Endothelial cell (in vitro differentiated cells): ENCODE measurements around the gene CDR2L. TPM values are rescaled to one million over a fixed set of nuclear protein-coding genes. Genes with fewer than 3 reads are reported as not detected.

ENCODE experiments used
- DNase-seq: peaks from one replicate; pipeline ENCODE4 v3.0.0; 2021; ENCODE audit warnings: low spot score
- H3K27ac Mint-ChIP-seq: one replicate; pipeline ENCODE4 v1.8.0; 2021; ENCODE audit warnings: mixed read lengths, inconsistent platforms; ENCODE audit not compliant: unreplicated experiment
- H3K27me3 Mint-ChIP-seq: one replicate; pipeline ENCODE4 v1.8.0; 2021; ENCODE audit warnings: mild to moderate bottlenecking, moderate library complexity, mixed read lengths, inconsistent platforms; ENCODE audit not compliant: unreplicated experiment
- H3K36me3 Mint-ChIP-seq: one replicate; pipeline ENCODE4 v1.8.0; 2021; ENCODE audit warnings: mild to moderate bottlenecking, low read depth, mixed read lengths, inconsistent platforms; ENCODE audit not compliant: unreplicated experiment
- H3K4me1 Mint-ChIP-seq: one replicate; pipeline ENCODE4 v1.8.0; 2021; ENCODE audit warnings: mild to moderate bottlenecking, mixed read lengths, inconsistent platforms; ENCODE audit not compliant: unreplicated experiment
- H3K4me3 Mint-ChIP-seq: one replicate; pipeline ENCODE4 v1.8.0; 2021; ENCODE audit warnings: mild to moderate bottlenecking, mixed read lengths, inconsistent platforms; ENCODE audit not compliant: unreplicated experiment
- H3K9me3 Mint-ChIP-seq: one replicate; pipeline ENCODE4 v1.8.0; 2021; ENCODE audit warnings: mixed read lengths, inconsistent platforms; ENCODE audit not compliant: unreplicated experiment
- CTCF ChIP-seq: fragments of 200-600 bp; sonication (generic); IDR thresholded peaks from one replicate; pipeline ENCODE4 v1.5.0; 2021; ENCODE audit warnings: antibody characterized with exemption; ENCODE audit not compliant: unreplicated experiment
- long read RNA-seq: library from polyadenylated mRNA; unstranded; transcript quantifications from one replicate; pipeline ENCODE4 v2.0.0, GENCODE V29; 2020; ENCODE audit not compliant: unreplicated experiment
- total RNA-seq: library from RNA; stranded (reverse); fragmentation: NEBNext Ultra II Directional; extraction: Animal tissue kit (Norgen Biotek cat#: 25700); gene quantifications from one replicate; pipeline ENCODE4 v1.2.1, GENCODE V29; 2021; ENCODE audit not compliant: unreplicated experiment

The CDR2L gene
- 33.2 TPM for total RNA-seq
- long read RNA-seq, partial matches to known transcripts: 0 of 1 reads
- long read RNA-seq, other reads (novel, unspliced or antisense): 1 of 1 reads

GRCh38 chr17:74987418-74987908, at the start of gene CDR2L:
TSS of gene CDR2L (plus strand) at chr17:74987632. CDS start at chr17:74988044, 412 bp downstream.
- H3K4me3 Mint-ChIP-seq: peak within 1 kb of the TSS; percentile 92
- peak within 1 kb of the TSS; percentile 91 for H3K27ac Mint-ChIP-seq
- peak; percentile 96 for DNase-seq
- H3K36me3 Mint-ChIP-seq: no peaks in the 10 kb centered on the region
- H3K9me3 Mint-ChIP-seq: no peaks in the 10 kb centered on the region
- peaks cover 4% of the 10 kb centered on the region for H3K27me3 Mint-ChIP-seq
- peaks cover 21% of the 10 kb centered on the region for H3K4me1 Mint-ChIP-seq
- TF ChIP-seq CTCF: peak; percentile 1

DNA sequence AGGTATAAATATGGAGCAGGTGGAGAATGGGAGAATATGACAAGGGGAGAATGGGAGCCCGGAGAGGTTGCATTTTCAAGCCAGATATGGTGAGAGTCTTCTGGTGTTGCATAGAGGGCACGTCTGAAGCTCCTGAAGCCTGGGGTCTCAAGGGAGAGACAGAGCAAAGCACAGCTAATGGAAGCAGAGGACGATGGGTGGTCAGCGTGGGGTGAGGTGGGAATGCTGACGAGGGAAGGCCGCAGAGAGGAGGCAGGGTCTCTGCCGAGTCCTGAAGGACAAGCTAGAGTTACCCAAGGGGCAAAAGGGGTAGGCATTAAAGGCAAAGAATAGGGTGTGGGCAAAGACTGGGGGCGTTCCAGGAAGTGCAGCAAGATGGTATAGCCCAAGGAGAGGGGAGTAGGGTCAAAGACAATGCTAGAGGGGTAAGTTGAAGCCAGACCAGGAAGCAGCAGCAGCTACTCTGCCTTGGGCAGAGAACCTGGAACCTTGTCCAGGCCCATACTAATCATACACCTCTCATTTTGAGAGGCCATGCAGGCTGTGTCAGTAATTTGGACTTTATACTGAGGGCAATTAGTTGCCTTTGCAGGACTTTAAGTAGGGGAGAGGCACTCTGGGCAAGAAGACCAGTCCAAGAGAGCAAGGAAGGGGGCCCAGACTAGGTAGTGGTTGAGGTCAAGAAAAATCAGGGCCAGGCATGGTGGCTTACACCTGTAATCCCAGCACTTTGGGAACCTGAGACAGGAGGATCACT, 49.1 kb upstream of the CDR2L start:
- H3K36me3 Mint-ChIP-seq: no peaks in the 10 kb centered on the region
- no peaks in the 10 kb centered on the region for H3K9me3 Mint-ChIP-seq
- peaks cover 25% of the 10 kb centered on the region for H3K27me3 Mint-ChIP-seq
- DNase-seq: no peak
- H3K4me3 Mint-ChIP-seq: no peak overlapping the region
- peaks cover 12% of the 10 kb centered on the region for H3K4me1 Mint-ChIP-seq
- H3K27ac Mint-ChIP-seq: no peak overlapping the region
- no peak for TF ChIP-seq CTCF

DNA sequence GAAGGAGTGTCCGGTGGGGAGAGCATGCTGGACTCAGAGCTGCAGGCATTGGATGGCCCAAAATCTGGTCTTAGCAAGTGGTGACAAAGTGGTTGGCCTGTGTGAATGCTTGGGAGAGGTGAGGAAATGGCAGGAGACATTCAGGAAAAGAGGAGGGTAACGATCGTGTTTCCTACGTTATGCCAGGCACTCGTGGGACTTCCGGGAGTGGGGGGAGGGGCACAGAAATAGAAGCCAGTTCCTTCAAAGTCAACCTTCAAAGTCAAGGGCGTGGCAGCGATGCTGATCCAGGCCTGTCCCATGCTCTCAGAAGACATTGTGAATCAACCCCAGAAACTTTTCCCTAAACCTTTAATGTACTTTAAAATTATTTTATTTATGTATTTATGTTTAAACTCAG, 47.9 kb upstream of the CDR2L start:
- Mint-ChIP-seq H3K27ac (no peak overlapping the region), H3K4me3 (no peak overlapping the region), H3K36me3 (no peaks in the 10 kb centered on the region), H3K9me3 (no peaks in the 10 kb centered on the region), H3K4me1 (peaks cover 12% of the 10 kb centered on the region), H3K27me3 (peaks cover 22% of the 10 kb centered on the region)
- DNase-seq: no peak
- TF ChIP-seq CTCF: no peak

DNA sequence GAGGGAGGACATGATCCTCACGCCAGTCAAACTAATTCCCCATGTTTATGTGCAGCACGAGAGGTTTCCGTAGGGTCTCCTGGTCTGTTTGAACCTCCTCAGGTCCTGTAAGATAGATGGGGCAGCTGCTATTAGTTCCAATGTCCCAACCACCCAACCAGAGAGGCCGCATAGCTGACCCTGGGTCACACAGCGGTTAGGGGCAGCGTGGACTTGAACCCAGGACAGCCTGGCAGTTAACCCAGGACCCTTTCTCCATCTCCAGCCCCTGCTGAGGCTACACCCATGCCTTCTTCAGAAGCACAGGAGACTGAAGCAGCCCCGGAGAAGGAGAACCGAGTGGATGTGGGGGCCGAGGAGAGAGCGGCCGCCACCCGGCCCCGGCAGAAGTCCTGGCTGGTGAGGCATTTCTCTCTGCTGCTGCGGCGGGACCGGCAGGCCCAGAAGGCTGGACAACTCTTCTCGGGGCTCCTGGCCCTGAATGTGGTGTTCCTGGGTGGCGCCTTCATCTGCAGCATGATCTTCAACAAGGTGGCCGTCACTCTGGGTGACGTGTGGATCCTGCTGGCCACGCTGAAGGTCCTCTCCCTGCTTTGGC, 46.2 kb upstream of the CDR2L start:
- Mint-ChIP-seq H3K27ac (no peak overlapping the region), H3K4me1 (peaks cover 12% of the 10 kb centered on the region), H3K27me3 (peaks cover 27% of the 10 kb centered on the region), H3K9me3 (no peaks in the 10 kb centered on the region), H3K4me3 (no peak overlapping the region), H3K36me3 (no peaks in the 10 kb centered on the region)
- no peak for DNase-seq
- no peak for TF ChIP-seq CTCF
